ENCODE data around the gene FLACC1.
"Not testable (repeated sequence)": the region's sequence is repeated elsewhere in the genome, so short reads cannot be mapped to it uniquely, and the experiment has no call there.

FLACC1 gene

DNA sequence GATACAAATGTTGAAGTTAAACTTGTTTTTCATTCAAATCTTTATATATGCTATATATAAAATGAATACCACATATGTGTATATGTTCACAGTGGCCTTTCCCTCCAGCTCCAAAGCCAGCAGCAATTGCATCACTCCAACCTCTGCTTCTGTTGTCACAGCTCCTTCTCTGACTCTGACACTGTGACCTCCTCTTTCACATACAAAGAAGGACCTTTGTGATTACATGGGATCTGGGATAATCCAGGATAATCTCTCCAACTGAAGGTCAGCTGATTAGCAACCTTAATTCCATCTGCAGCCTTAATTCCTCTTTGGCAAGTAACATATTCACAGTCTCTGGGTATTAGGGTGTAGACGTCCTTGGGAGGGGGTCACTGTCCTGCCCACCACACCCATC, 8.4 kb downstream of the FLACC1 start:
- no peak for DNase-seq (ENCODE audit: low read depth in 2 of 2)

GRCh38 chr2:201347138-201347537, 10.0 kb downstream of the FLACC1 start:
- DNase-seq (ENCODE audit: low read depth in 2 of 2) = no peak

- DNase-seq (ENCODE audit: low read depth in 2 of 2) = no peak
Measured at GRCh38 chr2:201345625-201346213, 11.4 kb downstream of the FLACC1 start.

- no peak for DNase-seq (ENCODE audit: low read depth in 2 of 2)
Measured at GRCh38 chr2:201344663-201345366, 12.3 kb downstream of the FLACC1 start.

DNA sequence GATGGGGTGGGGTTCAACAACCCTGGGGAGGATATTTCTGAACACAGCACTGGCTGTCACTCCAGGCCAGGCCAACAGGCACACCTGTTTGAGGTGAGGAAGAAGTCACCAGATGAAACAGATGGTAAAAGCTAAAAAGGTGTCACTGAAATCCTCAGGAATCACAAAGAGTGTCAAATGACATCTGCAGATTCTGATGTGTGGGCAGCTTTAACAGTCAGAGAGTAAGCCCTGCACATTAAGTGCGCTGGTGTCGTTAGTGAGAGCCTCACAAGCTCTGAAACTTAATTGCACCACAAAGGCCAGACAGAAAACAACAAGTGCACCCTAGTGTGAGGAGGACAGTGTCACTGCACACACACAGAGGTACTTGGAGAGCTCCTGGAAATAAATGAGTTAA, 13.6 kb downstream of the FLACC1 start:
- no peak for DNase-seq (ENCODE audit: low read depth in 2 of 2)

DNA sequence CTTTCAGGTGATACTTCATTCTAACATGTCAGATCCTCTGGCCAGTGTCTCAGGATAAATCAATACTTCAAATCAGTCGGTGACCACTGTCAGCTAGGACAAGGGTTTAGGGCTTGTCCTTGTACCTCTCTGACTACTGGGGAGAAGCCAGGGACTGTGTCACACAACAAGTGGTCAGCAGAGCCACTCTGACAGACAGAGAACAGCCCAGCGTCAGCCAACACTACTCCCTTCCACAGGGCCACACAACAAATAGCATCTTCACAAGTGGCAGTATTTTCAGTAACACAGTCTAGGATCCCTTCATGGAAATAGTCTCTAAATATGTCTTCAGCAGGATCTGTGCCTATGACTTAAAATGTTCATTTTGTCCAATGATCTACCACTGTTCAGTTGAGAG, 14.2 kb downstream of the FLACC1 start:
- no peak for DNase-seq (ENCODE audit: low read depth in 2 of 2)

DNA sequence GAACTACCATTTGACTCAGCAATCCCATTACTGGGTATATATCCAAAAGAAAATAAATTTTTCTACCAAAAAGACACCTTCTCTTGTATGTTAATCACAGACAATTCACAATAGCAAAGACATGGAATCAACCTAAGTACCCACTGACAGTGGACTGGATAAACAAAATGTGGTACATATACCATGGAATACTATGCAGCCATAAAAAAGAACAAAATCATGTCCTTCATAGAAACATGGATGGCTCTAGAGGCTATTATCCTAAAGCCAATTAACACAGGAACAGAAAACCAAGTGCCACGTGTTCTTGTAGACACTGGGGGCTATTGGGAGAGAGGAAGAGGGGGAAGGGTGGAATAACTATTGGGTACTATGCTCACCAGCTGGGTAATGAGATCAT, 27.7 kb downstream of the FLACC1 start:
- no peak for DNase-seq (ENCODE audit: low read depth in 2 of 2)

- no peak for DNase-seq (ENCODE audit: low read depth in 2 of 2)
Measured at GRCh38 chr2:201327678-201328077, 29.5 kb downstream of the FLACC1 start.

GRCh38 chr2:201322772-201323171, 34.4 kb downstream of the FLACC1 start:
- DNase-seq (ENCODE audit: low read depth in 2 of 2) = no peak

GRCh38 chr2:201320701-201321100, 36.4 kb downstream of the FLACC1 start:
- no peak for DNase-seq (ENCODE audit: low read depth in 2 of 2)

DNA sequence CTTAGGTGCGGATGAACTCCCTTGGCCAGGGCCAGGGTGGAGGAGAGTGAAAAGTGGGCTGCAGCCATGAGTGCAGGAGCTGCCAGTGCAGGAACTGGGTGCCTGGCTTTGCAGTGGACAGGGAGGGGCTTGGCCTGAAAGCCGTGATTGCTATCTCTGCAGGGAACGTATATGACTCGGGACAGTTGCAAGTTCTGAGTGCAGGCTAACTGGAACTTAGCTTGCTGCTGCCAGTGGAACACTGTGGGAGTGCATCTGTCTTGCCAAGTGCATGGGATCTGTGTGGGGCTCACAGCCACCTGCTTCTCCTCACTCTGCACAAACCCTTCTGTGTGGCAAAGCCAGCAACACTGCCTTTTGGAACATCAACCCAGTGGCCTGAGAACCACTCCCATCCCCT, 36.9 kb downstream of the FLACC1 start:
- DNase-seq (ENCODE audit: low read depth in 2 of 2) = no peak

DNA sequence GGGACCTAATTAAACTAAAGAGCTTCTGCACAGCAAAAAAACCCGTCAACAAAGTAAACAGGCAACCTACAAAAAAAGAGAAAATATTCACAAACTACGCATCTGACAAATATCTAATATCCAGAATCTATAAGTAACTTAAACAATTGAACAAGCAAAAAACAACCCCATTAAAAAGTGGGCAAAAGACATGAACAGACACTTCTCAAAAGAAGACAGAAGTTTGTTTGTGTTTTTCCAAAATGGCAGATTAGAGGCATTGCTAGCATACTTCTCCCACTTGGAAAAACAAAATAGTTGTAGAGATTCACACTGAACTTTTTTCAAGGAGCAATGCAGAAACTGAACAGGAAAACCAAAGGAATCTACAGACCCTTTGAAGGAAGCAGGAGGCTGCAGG, 37.6 kb downstream of the FLACC1 start:
- DNase-seq (ENCODE audit: low read depth in 2 of 2) = no peak

DNA sequence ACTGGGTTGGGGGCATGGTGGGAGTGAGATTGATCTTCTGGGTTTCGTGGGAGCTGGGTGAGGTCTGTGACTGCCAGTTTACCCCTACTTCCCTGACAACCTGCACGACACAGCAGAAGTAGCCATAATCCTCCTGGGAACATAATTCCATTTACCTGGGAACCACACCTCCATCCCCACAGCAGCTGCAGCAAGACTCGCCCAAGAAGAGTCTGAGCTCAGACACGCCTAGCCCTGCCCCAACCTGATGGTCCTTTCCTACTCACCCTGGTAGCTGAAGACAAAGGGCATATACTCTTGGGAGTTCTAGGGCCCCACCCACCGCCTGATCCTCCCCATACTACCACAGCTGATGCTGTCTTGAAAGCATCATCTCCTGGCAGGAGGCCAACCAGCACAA, 43.8 kb downstream of the FLACC1 start:
- no peak for DNase-seq (ENCODE audit: low read depth in 2 of 2)

DNA sequence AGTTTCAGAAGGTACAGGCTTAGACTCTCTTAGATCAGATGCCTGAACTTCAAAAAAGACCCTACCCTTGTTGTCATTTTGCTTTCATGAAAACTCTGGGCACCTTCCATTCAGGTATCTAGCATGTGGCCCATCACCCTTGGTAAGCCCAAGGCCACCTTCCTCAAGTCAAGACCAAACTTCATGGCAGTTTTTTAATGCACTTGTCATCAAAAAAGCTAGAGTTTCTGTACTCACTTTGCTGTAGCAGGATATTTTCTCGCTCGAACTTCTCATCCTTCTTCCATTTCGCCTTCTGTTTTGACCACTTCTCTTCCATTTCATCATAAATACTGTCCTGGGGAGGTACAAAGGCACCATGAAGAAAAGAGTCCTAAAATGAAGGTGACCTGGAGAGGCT, 48.2 kb downstream of the FLACC1 start:
- DNase-seq (ENCODE audit: low read depth in 2 of 2) = no peak

DNA sequence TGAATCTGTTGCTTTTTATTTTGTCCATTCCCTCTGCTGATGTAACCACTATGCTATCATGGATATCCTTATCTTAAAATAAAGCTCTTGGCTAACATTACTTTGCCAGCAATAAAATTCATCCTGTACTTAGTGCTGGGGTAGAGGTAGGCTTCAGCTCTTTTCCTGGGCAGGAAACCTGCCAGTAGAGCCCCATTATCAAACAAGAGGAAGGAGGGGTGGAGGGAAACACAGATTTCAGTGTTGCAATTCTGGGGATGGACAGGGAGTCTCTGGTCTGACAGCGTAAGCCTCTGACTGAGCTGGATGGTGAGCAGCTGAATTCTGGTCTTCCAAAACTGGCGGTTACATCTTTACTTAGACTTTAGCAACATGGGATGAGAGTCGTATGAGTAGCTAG, 49.3 kb downstream of the FLACC1 start:
- no peak for DNase-seq (ENCODE audit: low read depth in 2 of 2)

- DNase-seq (ENCODE audit: low read depth in 2 of 2) = not testable (repeated sequence)
Measured at GRCh38 chr2:201299929-201300328, 57.2 kb downstream of the FLACC1 start.

- no peak for DNase-seq (ENCODE audit: low read depth in 2 of 2)
Measured at GRCh38 chr2:201298462-201299052, 58.6 kb downstream of the FLACC1 start.

DNA sequence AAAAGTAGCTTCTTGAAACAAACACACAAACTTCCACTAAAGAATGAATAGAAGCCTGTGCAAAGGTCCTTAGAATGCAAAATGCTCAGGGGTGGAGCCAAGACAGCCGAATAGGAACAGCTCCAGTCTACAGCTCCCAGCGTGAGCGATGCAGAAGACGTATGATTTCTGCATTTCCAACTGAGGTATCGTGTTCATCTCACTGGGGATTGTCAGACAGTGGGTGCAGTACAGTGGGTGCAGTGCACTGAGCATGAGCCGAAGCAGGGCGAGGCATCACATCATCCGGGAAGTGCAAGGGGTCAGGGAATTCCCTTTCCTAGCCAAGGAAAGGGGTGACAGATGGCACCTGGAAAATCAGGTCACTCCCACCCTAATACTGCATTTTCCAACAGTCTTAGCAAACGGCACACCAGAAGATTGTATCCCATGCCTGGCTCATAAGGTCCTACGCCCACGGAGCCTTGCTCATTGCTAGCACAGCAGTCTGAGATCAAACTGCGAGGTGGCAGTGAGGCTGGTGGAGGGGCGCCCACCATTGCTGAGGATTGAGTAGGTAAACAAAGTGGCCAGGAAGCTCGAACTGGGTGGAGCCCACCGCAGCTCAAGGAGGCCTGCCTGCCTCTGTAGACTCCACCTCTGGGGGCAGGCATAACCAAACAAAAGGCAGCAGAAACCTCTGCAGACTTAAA, 66.5 kb downstream of the FLACC1 start:
- not testable (repeated sequence) for DNase-seq (ENCODE audit: low read depth in 2 of 2)

GRCh38 chr2:201285499-201285898, 71.6 kb downstream of the FLACC1 start:
- no peak for DNase-seq (ENCODE audit: low read depth in 2 of 2)

DNA sequence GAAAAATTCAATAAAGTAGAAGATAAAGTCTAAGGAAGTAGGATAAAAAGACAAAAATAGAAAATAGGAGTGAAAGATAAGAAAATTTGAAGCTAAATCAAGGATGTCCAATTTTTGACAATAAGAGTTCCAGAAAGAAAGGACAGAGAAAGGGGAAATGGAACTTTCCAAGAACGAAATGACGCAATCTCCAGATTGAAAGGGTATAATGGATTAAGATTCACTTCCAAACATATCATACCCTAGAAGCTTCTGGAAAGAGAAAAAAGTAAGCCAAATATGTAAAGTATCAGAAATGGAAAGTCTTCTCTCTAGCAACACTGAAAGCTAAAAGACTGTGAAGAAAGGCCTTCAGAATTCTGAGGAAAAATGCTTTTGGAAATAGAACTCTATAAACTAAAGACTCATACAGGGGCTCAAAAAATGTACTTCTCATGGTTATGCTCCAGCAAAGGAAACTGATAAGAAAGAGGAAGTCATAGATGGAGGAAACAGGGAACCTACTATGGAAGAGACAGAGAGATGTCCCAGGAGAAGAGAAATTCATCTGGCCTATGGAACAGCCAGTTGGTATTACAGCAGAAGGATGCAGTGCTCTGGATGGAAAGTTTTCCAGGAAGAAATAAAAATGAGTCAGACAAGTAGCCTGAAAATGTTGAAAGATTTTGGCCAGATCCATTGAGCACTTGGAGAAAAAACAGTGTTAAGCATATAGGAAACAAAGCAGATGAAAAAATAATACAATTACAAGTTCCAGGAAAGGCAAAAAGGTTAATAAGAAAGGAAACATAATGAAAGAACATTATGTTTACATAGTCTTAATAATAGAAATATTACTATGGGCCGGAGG, 76.7 kb downstream of the FLACC1 start:
- DNase-seq (ENCODE audit: low read depth in 2 of 2) = no peak

DNA sequence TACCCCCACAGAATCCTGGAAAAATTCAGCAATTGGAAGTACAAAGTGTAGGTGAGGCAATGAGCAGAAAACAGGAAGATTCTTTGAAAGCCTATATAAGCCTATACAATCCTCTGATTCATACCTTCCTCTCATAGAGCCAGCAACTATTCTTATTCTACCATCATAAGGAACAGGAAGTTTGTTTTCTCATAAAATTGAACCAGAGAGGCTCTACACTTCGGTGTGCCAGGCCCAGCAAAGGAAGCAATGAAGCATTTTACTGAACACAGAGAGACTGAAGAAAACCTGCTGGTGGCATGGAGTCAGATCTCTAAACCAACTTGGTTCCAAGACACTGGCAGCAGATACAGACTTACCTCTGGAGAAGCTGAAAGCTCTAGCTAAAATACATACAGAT, 78.1 kb downstream of the FLACC1 start:
- DNase-seq (ENCODE audit: low read depth in 2 of 2) = no peak

GRCh38 chr2:201276511-201276910, 80.6 kb downstream of the FLACC1 start:
- DNase-seq (ENCODE audit: low read depth in 2 of 2) = no peak

Measured in stimulated activated CD4-positive, alpha-beta T cell treated with anti-CD3 and anti-CD28 coated beads, Interleukin-1b, Interleukin-23, amount 100 ng/mL, for 4 hours (primary cell).